Caco-2 (cell line): ENCODE results near the gene CITED1. TPM values are rescaled to one million over a fixed set of nuclear protein-coding genes. Genes with fewer than 3 reads are reported as not detected.

Experiments
- BruUV-seq: library from RNA; stranded (reverse); fragments of 400-500 nt; replicated peaks from 2 replicates; lab custom pipeline; 2021; lab: Mats Ljungman, UMichigan
- CTCF ChIA-PET: fragments of 300-600 bp; sonication (Branson Sonifier 250); formaldehyde crosslinking; loops from one replicate; lab custom pipeline; 2022; ENCODE audit warnings: antibody characterized with exemption; lab: Charles Lee
- POLR2A ChIA-PET: fragments of 300-600 bp; sonication (Branson Sonifier 250); formaldehyde crosslinking; loops from one replicate; lab custom pipeline; 2022; ENCODE audit warnings: antibody characterized with exemption; lab: Charles Lee
- DNase-seq, 2 experiments: peaks; one replicate each; pipeline versions ENCODE4 v3.0.0 to v3.0.0-alpha.2; 2020 to 2022
- H3K27me3 ChIP-seq: replicated peaks from 2 replicates; pipeline ENCODE4 v1.6.0; 2011; ENCODE audit warnings: low read length; ENCODE audit not compliant: control insufficient read depth, insufficient read depth
- H3K36me3 ChIP-seq: 2 replicates; pipeline ENCODE4 v1.5.1; 2011; ENCODE audit warnings: low read length; ENCODE audit not compliant: control insufficient read depth, insufficient read depth
- H3K4me1 ChIP-seq: fragments of 250-450 bp; sonication (Bioruptor Pico); 2 replicates; pipeline ENCODE4 v1.5.1; 2020; ENCODE audit warnings: mild to moderate bottlenecking
- H3K4me3 ChIP-seq: 2 replicates; pipeline ENCODE4 v1.5.1; 2011; ENCODE audit warnings: low read depth, mild to moderate bottlenecking, control low read depth, low read length
- H3K9me3 ChIP-seq: fragments of 250-450 bp; sonication (Bioruptor Pico); 2 replicates; pipeline ENCODE4 v1.5.1; 2020; ENCODE audit warnings: mild to moderate bottlenecking, moderate library complexity
- H3K27ac Mint-ChIP-seq: one replicate; pipeline ENCODE4 v1.8.0; 2022; ENCODE audit warnings: mixed read lengths; ENCODE audit not compliant: unreplicated experiment
- H3K27me3 Mint-ChIP-seq: one replicate; pipeline ENCODE4 v1.8.0; 2022; ENCODE audit warnings: mixed read lengths; ENCODE audit not compliant: insufficient read depth, unreplicated experiment
- H3K36me3 Mint-ChIP-seq: one replicate; pipeline ENCODE4 v1.8.0; 2022; ENCODE audit warnings: mild to moderate bottlenecking, mixed read lengths; ENCODE audit not compliant: insufficient read depth, unreplicated experiment
- H3K4me1 Mint-ChIP-seq: one replicate; pipeline ENCODE4 v1.8.0; 2022; ENCODE audit warnings: low read depth, mixed read lengths; ENCODE audit not compliant: unreplicated experiment
- H3K4me3 Mint-ChIP-seq: one replicate; pipeline ENCODE4 v1.8.0; 2022; ENCODE audit warnings: mild to moderate bottlenecking, moderate library complexity, mixed read lengths; ENCODE audit not compliant: unreplicated experiment
- H3K9me3 Mint-ChIP-seq: one replicate; pipeline ENCODE4 v1.8.0; 2022; ENCODE audit warnings: mixed read lengths; ENCODE audit not compliant: unreplicated experiment
- CTCF ChIP-seq, 2 experiments: fragments of 200-600 bp in 1 of 2; IDR thresholded peaks; 1 replicate in 1 of 2; 2 replicates in 1 of 2; pipeline versions ENCODE4 v1.5.1 to v1.8.0; 2011 to 2022; ENCODE audit warnings: antibody characterized with exemption in 1 of 2, control low read depth in 1 of 2, inconsistent platforms in 1 of 2, low read depth in 1 of 2, low read length in 1 of 2, mild to moderate bottlenecking in 1 of 2, moderate library complexity in 1 of 2; ENCODE audit not compliant: insufficient read depth in 1 of 2, severe bottlenecking in 1 of 2, unreplicated experiment in 1 of 2
- intact Hi-C: fragments of 100-400 bp; cut with micrococcal nuclease; formaldehyde crosslinking; loops from one replicate; pipeline ENCODE4 v1.10.0; 2022; ENCODE audit not compliant: unreplicated experiment
- total RNA-seq: library from RNA; stranded (reverse); gene quantifications from 2 replicates; pipeline ENCODE4 v1.2.3, GENCODE V29; 2022

The CITED1 gene
- total RNA-seq, 1 experiment from 2014 or later: 1.3 TPM

- Mint-ChIP-seq H3K4me3 (no peak overlapping the region), H3K36me3 (no peaks in the 10 kb centered on the region), H3K27ac (no peak overlapping the region), H3K4me1 (no peaks in the 10 kb centered on the region), H3K27me3 (no peaks in the 10 kb centered on the region), H3K9me3 (no peaks in the 10 kb centered on the region)
- ChIA-PET CTCF (no interaction called here), POLR2A (no interaction called here)
- Histone ChIP-seq H3K4me1 (no peaks in the 10 kb centered on the region), H3K4me3 (no peak overlapping the region), H3K27me3 (no peaks in the 10 kb centered on the region), H3K9me3 (no peaks in the 10 kb centered on the region), H3K36me3 (no peaks in the 10 kb centered on the region)
- no peak for DNase-seq
- TF ChIP-seq CTCF (IDR thresholded peaks at IDR 0.05; ENCODE audit: insufficient read depth in 1 of 2, low read depth in 1 of 2, low read length in 1 of 2, severe bottlenecking in 1 of 2, unreplicated experiment in 1 of 2): no peak
- intact Hi-C loops: no loop called here
- BruUV-seq: no TSS peak
Observed at GRCh38 chrX:72346302-72346949, 40.7 kb upstream of the CITED1 start.

- H3K4me1 Mint-ChIP-seq: no peaks in the 10 kb centered on the region
- no TSS peak for BruUV-seq
- no peaks in the 10 kb centered on the region for H3K9me3 Mint-ChIP-seq
- Histone ChIP-seq H3K4me3 (no peak overlapping the region), H3K9me3 (no peaks in the 10 kb centered on the region), H3K36me3 (no peaks in the 10 kb centered on the region), H3K4me1 (no peaks in the 10 kb centered on the region), H3K27me3 (no peaks in the 10 kb centered on the region)
- H3K27ac Mint-ChIP-seq: no peak overlapping the region
- ChIA-PET CTCF (no interaction called here), POLR2A (no interaction called here)
- no peak for DNase-seq
- H3K36me3 Mint-ChIP-seq: no peaks in the 10 kb centered on the region
- TF ChIP-seq CTCF (IDR thresholded peaks at IDR 0.05; ENCODE audit: insufficient read depth in 1 of 2, low read depth in 1 of 2, low read length in 1 of 2, severe bottlenecking in 1 of 2, unreplicated experiment in 1 of 2): no peak
- H3K27me3 Mint-ChIP-seq: no peaks in the 10 kb centered on the region
- intact Hi-C loops: no loop called here
- H3K4me3 Mint-ChIP-seq: no peak overlapping the region
Observed at GRCh38 chrX:72340626-72341025, 34.9 kb upstream of the CITED1 start.

- Mint-ChIP-seq H3K27ac (no peak overlapping the region), H3K4me3 (no peak overlapping the region), H3K27me3 (no peaks in the 10 kb centered on the region), H3K9me3 (no peaks in the 10 kb centered on the region), H3K4me1 (no peaks in the 10 kb centered on the region), H3K36me3 (no peaks in the 10 kb centered on the region)
- ChIA-PET POLR2A (no interaction called here), CTCF (no interaction called here)
- Histone ChIP-seq H3K9me3 (no peaks in the 10 kb centered on the region), H3K4me3 (no peak overlapping the region), H3K36me3 (no peaks in the 10 kb centered on the region), H3K27me3 (no peaks in the 10 kb centered on the region), H3K4me1 (no peaks in the 10 kb centered on the region)
- no peak for DNase-seq
- no peak for TF ChIP-seq CTCF (IDR thresholded peaks at IDR 0.05; ENCODE audit: insufficient read depth in 1 of 2, low read depth in 1 of 2, low read length in 1 of 2, severe bottlenecking in 1 of 2, unreplicated experiment in 1 of 2)
- BruUV-seq: no TSS peak
- intact Hi-C loops: no loop called here
Observed at GRCh38 chrX:72340041-72340440, 34.3 kb upstream of the CITED1 start.
